Measurements from ENCODE around the gene ZDHHC19. TPM values are rescaled to one million over a fixed set of nuclear protein-coding genes. Genes with fewer than 3 reads are reported as not detected.
"Not testable (repeated sequence)": the region's sequence is repeated elsewhere in the genome, so short reads cannot be mapped to it uniquely, and the experiment has no call there.

ZDHHC19 gene
- total and polyA plus RNA-seq, 12 donors = 0.19 to 1.3 (median 0.77) TPM; not detected in 9

- WGBS, 2 donors = 80 to 85% methylated on average over 5 of the region's 5 CpGs
- intact Hi-C loops (cut with DNase I) = loop anchor here in 8 of 10 donors (5.0 to 10.0 kb wide), 3 partner anchors 260 to 268 kb away; partner anchors contain the start of gene SMCO1 (in 6 of the 8)
- Histone ChIP-seq H3K4me1 (peaks cover 0 to 4% (median 0%) of the 10 kb centered on the region in 9 donors), H3K36me3 (peaks cover 0 to 67% (median 22%) of the 10 kb centered on the region in 9 donors), H3K27ac (no peak overlapping the region), H3K9me3 (no peaks in the 10 kb centered on the region), H3K4me3 (no peak overlapping the region), H3K27me3 (no peaks in the 10 kb centered on the region)
- ATAC-seq = no peak
- TF ChIP-seq CTCF (IDR thresholded peaks at IDR 0.05) = no peak
- no peak for DNase-seq
Observed at GRCh38 chr3:196254376-196255283, 43.4 kb upstream of the ZDHHC19 start.

GRCh38 chr3:196251918-196252317 lies 40.7 kb upstream of the ZDHHC19 start:
- Histone ChIP-seq H3K4me1 (peaks cover 0 to 4% (median 0%) of the 10 kb centered on the region in 9 donors), H3K9me3 (no peaks in the 10 kb centered on the region), H3K27ac (no peak overlapping the region), H3K36me3 (peaks cover 0 to 74% (median 29%) of the 10 kb centered on the region in 9 donors), H3K27me3 (no peaks in the 10 kb centered on the region), H3K4me3 (no peak overlapping the region)
- peak in 2 of 8 donors; percentile 14 to 66 for ATAC-seq
- no peak for DNase-seq
- TF ChIP-seq CTCF (IDR thresholded peaks at IDR 0.05) = no peak
- intact Hi-C loops (cut with DNase I) = loop anchor here in 6 of 10 donors (5.0 to 10.0 kb wide), 3 partner anchors 263 to 270 kb away; partner anchors contain the start of gene SMCO1 (in 4 of the 6)
- 98% methylated on average over 16 of the region's 16 CpGs for WGBS, 2 donors

- Histone ChIP-seq H3K4me3 (no peak overlapping the region), H3K36me3 (peaks cover 0 to 63% (median 32%) of the 10 kb centered on the region in 9 donors), H3K9me3 (no peaks in the 10 kb centered on the region), H3K4me1 (peaks cover 0 to 3% (median 0%) of the 10 kb centered on the region in 9 donors), H3K27ac (peak overlapping the region in 1 of 10 donors; percentile 10), H3K27me3 (no peaks in the 10 kb centered on the region)
- intact Hi-C loops (cut with DNase I) = loop anchor here in 1 of 10 donors (10.0 kb wide), 1 partner anchor 278 kb away; no protein-coding TSS in a partner anchor
- DNase-seq (no peak), ATAC-seq (no peak)
- WGBS, 2 donors = 89 to 94% methylated on average over 12 to 13 of the region's 13 CpGs
- TF ChIP-seq CTCF (IDR thresholded peaks at IDR 0.05) = no peak
Observed at GRCh38 chr3:196246612-196247308, 35.6 kb upstream of the ZDHHC19 start.

- not testable (repeated sequence) for H3K27me3 ChIP-seq, H3K4me1 ChIP-seq, ATAC-seq, DNase-seq, H3K9me3 ChIP-seq, H3K27ac ChIP-seq, H3K4me3 ChIP-seq
- 97 to 98% methylated on average over 31 to 34 of the region's 34 CpGs for WGBS, 2 donors
- intact Hi-C loops (cut with DNase I) = loop anchor here in 1 of 10 donors (10.0 kb wide), 1 partner anchor 281 kb away; no protein-coding TSS in a partner anchor
- H3K36me3 ChIP-seq = peaks cover 0 to 86% (median 51%) of the 10 kb centered on the region in 9 donors
Observed at GRCh38 chr3:196244166-196244565, 33.0 kb upstream of the ZDHHC19 start.
